Measurements from ENCODE around the gene RBM20. TPM values are rescaled to one million over a fixed set of nuclear protein-coding genes. Genes with fewer than 3 reads are reported as not detected.

Gene RBM20
- total and polyA plus RNA-seq, 2 of the 4 experiments (the other 2 are of a cell fraction) = under 0.01 to 0.15 TPM

- ATAC-seq (ENCODE audit: low read depth) = no peak
- Histone ChIP-seq H2BK20ac (ENCODE audit: low read depth, low read length) (no peak overlapping the region), H4K8ac (ENCODE audit: low read depth in 2 of 2, low read length in 2 of 2) (no peak overlapping the region), H3K27ac (ENCODE audit: insufficient read depth, low read length) (no peak overlapping the region), H3K27me3 (ENCODE audit: control insufficient read depth, insufficient read depth, low read length) (peaks cover 6% of the 10 kb centered on the region), H3K36me3 (ENCODE audit: control insufficient read depth, insufficient read depth, low read length) (no peaks in the 10 kb centered on the region), H3K9ac (ENCODE audit: low read depth, low read length) (no peak overlapping the region), H3K23ac (ENCODE audit: low read depth, low read length) (no peak overlapping the region), H3K9me3 (ENCODE audit: control insufficient read depth, insufficient read depth, low read length) (peaks cover 5% of the 10 kb centered on the region; the same call in 1 of the 2 replicates), H2BK15ac (ENCODE audit: low read depth, low read length) (no peak overlapping the region), H3K4ac (ENCODE audit: low read depth, low read length) (no peak overlapping the region), H3K14ac (replicated peaks; ENCODE audit: low read depth, low read length) (no peak overlapping the region), H3K9me1 (ENCODE audit: insufficient read depth, low read length) (peaks cover 6% of the 10 kb centered on the region; the same call in 1 of the 2 replicates), H2AK9ac (replicated peaks; ENCODE audit: low read depth, low read length, poor library complexity) (no peak overlapping the region), H4K5ac (ENCODE audit: low read depth, low read length) (no peak overlapping the region), H3K18ac (ENCODE audit: low read depth, low read length) (no peak overlapping the region), H2AK5ac (ENCODE audit: low read depth, low read length) (no peak overlapping the region), H3K4me3 (ENCODE audit: insufficient read depth, low read depth, low read length) (no peak overlapping the region), H2BK120ac (ENCODE audit: low read depth, low read length) (no peak overlapping the region), H3K4me1 (ENCODE audit: control insufficient read depth, insufficient read depth, low read length) (peaks cover 1% of the 10 kb centered on the region; the same call in 1 of the 2 replicates), H2BK5ac (ENCODE audit: low read depth, low read length, poor library complexity, severe bottlenecking) (no peak overlapping the region), H3K4me2 (ENCODE audit: low read depth, low read length) (no peak overlapping the region), H3K79me1 (ENCODE audit: low read depth in 1 of 2, low read length in 2 of 2) (no peaks in the 10 kb centered on the region), H2AFZ (replicated peaks; ENCODE audit: low read length, poor library complexity) (no peak overlapping the region), H3K56ac (ENCODE audit: extremely low read depth, insufficient read depth, low read length) (no peak overlapping the region), H4K20me1 (ENCODE audit: insufficient read depth, low read length) (no peaks in the 10 kb centered on the region), H4K91ac (ENCODE audit: insufficient read depth, low read depth, low read length) (no peak overlapping the region)
- BruUV-seq (replicated peaks) = no TSS peak
- intact Hi-C loops (cut with micrococcal nuclease) (no loop called here), dilution Hi-C loops (cut with HindIII; ENCODE audit: low sequenced_read_pairs, unreplicated experiment) (no loop called here), in situ Hi-C loops (cut with MboI; ENCODE audit: low sequenced_read_pairs) (no loop called here)
- POLR2A ChIA-PET (ENCODE audit: unreplicated experiment) = no interaction called here
- DNase-seq = no peak
- 81% methylated on average over 5 of the region's 9 CpGs; no CpG with 5 or more reads in 1 of the 2 experiments for WGBS, 2 experiments (ENCODE audit: extremely low coverage in 2 of 2, insufficient read length in 1 of 2)
- no peak for TF ChIP-seq CTCF (conservative IDR thresholded peaks at IDR 0.05; ENCODE audit: low read depth, low read length)
- no peak for TF ChIP-seq MXI1 (IDR thresholded peaks at IDR 0.05; ENCODE audit: borderline replicate concordance, low read depth, low read length)
- TF ChIP-seq RCOR1 (IDR thresholded peaks at IDR 0.05; ENCODE audit: insufficient replicate concordance, low read length) = no peak
- no peak for TF ChIP-seq MAFK (IDR thresholded peaks at IDR 0.05; ENCODE audit: low read depth, low read length)
- TF ChIP-seq MAZ (IDR thresholded peaks at IDR 0.05; ENCODE audit: borderline replicate concordance, low read depth, low read length) = no peak
- TF ChIP-seq RFX5 (IDR thresholded peaks at IDR 0.05; ENCODE audit: low read depth, low read length) = no peak
- no peak for TF ChIP-seq NFE2L2 (IDR thresholded peaks at IDR 0.05; ENCODE audit: low read depth, low read length)
- TF ChIP-seq FOS (IDR thresholded peaks at IDR 0.05; ENCODE audit: low read depth, low read length) = no peak
- no peak for TF ChIP-seq CHD1 (IDR thresholded peaks at IDR 0.05; ENCODE audit: low read depth, low read length)
- no peak for TF ChIP-seq USF2 (IDR thresholded peaks at IDR 0.05; ENCODE audit: low read depth, low read length)
- TF ChIP-seq SMC3 (IDR thresholded peaks at IDR 0.05; ENCODE audit: low read depth, low read length) = no peak
- no peak for TF ChIP-seq BHLHE40 (IDR thresholded peaks at IDR 0.05; ENCODE audit: low read depth, low read length)
- TF ChIP-seq POLR2A (IDR thresholded peaks at IDR 0.05; ENCODE audit: low read depth, low read length) = no peak
- TF ChIP-seq RAD21 (IDR thresholded peaks at IDR 0.05; ENCODE audit: low read length) = no peak
- no peak for TF ChIP-seq CEBPB (IDR thresholded peaks at IDR 0.05; ENCODE audit: low read depth, low read length)
- no peak for TF ChIP-seq ELK1 (IDR thresholded peaks at IDR 0.05; ENCODE audit: borderline replicate concordance, low read depth, low read length)
- CTCF ChIA-PET = no interaction called here
Measured at GRCh38 chr10:110721406-110722038, 77.4 kb downstream of the RBM20 start.
